A673 (cell line): Measurements from ENCODE around the gene GPR34. TPM values are rescaled to one million over a fixed set of nuclear protein-coding genes. Genes with fewer than 3 reads are reported as not detected.

ENCODE experiments used
- BruUV-seq: library from RNA; stranded (reverse); fragments of 400-500 nt; replicated peaks from 2 replicates; lab custom pipeline; 2021; lab: Mats Ljungman, UMichigan
- CTCF ChIA-PET: fragments of 300-600 bp; sonication (Branson Sonifier 250); formaldehyde crosslinking; loops from one replicate; lab custom pipeline; 2022; ENCODE audit warnings: antibody characterized with exemption; lab: Charles Lee
- POLR2A ChIA-PET: fragments of 300-600 bp; sonication (Branson Sonifier 250); formaldehyde crosslinking; loops from one replicate; lab custom pipeline; 2022; ENCODE audit warnings: antibody characterized with exemption; ENCODE audit not compliant: low non-redundant PET; lab: Charles Lee
- DNase-seq: peaks from one replicate; pipeline ENCODE4 v3.0.0-alpha.2; 2015; ENCODE audit warnings: low spot score
- H3K27ac ChIP-seq: fragments of 200-600 bp; sonication (generic); 2 replicates; pipeline ENCODE4 v1.5.1; 2016; ENCODE audit warnings: mixed run types, low read depth, mild to moderate bottlenecking, mixed read lengths, antibody characterized with exemption, low read length; ENCODE audit not compliant: poor library complexity, severe bottlenecking
- H3K27me3 ChIP-seq: fragments of 200-600 bp; sonication (generic); replicated peaks from 2 replicates; pipeline ENCODE4 v1.6.1; 2017; ENCODE audit warnings: mixed run types, low read depth, mild to moderate bottlenecking, mixed read lengths, antibody characterized with exemption, low read length; ENCODE audit not compliant: insufficient read depth, poor library complexity
- H3K36me3 ChIP-seq: fragments of 200-600 bp; sonication (generic); 2 replicates; pipeline ENCODE4 v1.6.1; 2016; ENCODE audit warnings: mixed run types, mild to moderate bottlenecking, mixed read lengths, antibody characterized with exemption, low read length; ENCODE audit not compliant: insufficient read depth, poor library complexity, severe bottlenecking
- H3K4me1 ChIP-seq: fragments of 200-600 bp; sonication (generic); 2 replicates; pipeline ENCODE4 v1.6.1; 2017; ENCODE audit warnings: mixed run types, mild to moderate bottlenecking, mixed read lengths, antibody characterized with exemption, low read length; ENCODE audit not compliant: insufficient read depth, poor library complexity, severe bottlenecking
- H3K4me3 ChIP-seq: fragments of 200-600 bp; sonication (generic); 2 replicates; pipeline ENCODE4 v1.5.1; 2016; ENCODE audit warnings: low read depth, mixed run types, mild to moderate bottlenecking, mixed read lengths, low read length; ENCODE audit not compliant: poor library complexity, severe bottlenecking
- H3K9me3 ChIP-seq: fragments of 200-600 bp; sonication (generic); 2 replicates; pipeline ENCODE4 v1.6.1; 2016; ENCODE audit warnings: mixed run types, low read depth, mild to moderate bottlenecking, mixed read lengths, antibody characterized with exemption, low read length; ENCODE audit not compliant: poor library complexity, severe bottlenecking
- CTCF ChIP-seq: fragments of 300-800, 200-600 bp; sonication (generic); conservative IDR thresholded peaks from 2 replicates; pipeline ENCODE4 v1.5.1; 2017; ENCODE audit warnings: low read depth, mild to moderate bottlenecking, antibody characterized with exemption, low read length, moderate library complexity, mixed read lengths
- EZH2 ChIP-seq: fragments of 200-600 bp; sonication (generic); IDR thresholded peaks from 2 replicates; pipeline ENCODE4 v1.6.1; 2017; ENCODE audit warnings: borderline replicate concordance, low read depth, mild to moderate bottlenecking, mixed read lengths, antibody characterized with exemption, low read length; ENCODE audit not compliant: poor library complexity, severe bottlenecking
- intact Hi-C: fragments of 100-400 bp; cut with micrococcal nuclease; formaldehyde crosslinking; loops from one replicate; pipeline ENCODE4 v1.10.0; 2022; ENCODE audit not compliant: unreplicated experiment
- total RNA-seq: library from RNA; stranded (reverse); gene quantifications from 2 replicates; pipeline ENCODE4 v1.2.3, GENCODE V29; 2021

GPR34 gene
- total RNA-seq, 1 experiment from 2014 or later = not detected

- no TSS peak for BruUV-seq
- TF ChIP-seq CTCF (no peak), EZH2 (no peak)
- intact Hi-C loops = no loop called here
- ChIA-PET POLR2A (no interaction called here), CTCF (no interaction called here)
- Histone ChIP-seq H3K9me3 (peaks cover 4% of the 10 kb centered on the region), H3K27ac (no peak overlapping the region), H3K36me3 (no peaks in the 10 kb centered on the region), H3K4me1 (no peaks in the 10 kb centered on the region), H3K4me3 (no peak overlapping the region), H3K27me3 (no peaks in the 10 kb centered on the region)
- no peak for DNase-seq
Observed at GRCh38 chrX:41720125-41720779, 31.5 kb downstream of the GPR34 start.

- POLR2A ChIA-PET = no interaction called here
- Histone ChIP-seq H3K27ac (no peak overlapping the region), H3K4me1 (no peaks in the 10 kb centered on the region), H3K9me3 (peaks cover 4% of the 10 kb centered on the region), H3K4me3 (no peak overlapping the region), H3K36me3 (no peaks in the 10 kb centered on the region), H3K27me3 (no peaks in the 10 kb centered on the region)
- CTCF ChIA-PET = no interaction called here
- TF ChIP-seq EZH2 (no peak), CTCF (no peak)
- no TSS peak for BruUV-seq
- DNase-seq = no peak
- intact Hi-C loops = no loop called here
Observed at GRCh38 chrX:41721590-41721989, 32.8 kb downstream of the GPR34 start.

DNA sequence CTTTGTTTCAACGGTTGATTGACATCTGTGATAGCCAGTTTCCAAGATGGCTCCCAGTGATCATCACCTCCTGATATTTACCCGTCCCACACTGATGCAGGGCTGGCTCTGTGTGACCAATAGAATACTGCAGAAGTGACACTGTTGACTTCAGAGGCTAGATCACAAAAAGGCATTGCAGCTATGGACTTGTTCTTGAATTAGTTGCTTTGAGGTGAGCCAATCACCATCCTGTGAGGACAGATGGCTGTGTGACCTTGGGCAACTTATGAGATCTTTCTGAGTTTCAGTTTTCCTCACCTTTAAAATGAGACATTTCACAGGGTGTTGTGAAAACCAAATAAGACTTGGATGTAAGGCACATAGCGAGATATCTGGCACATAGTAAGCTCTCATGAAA is 33.4 kb downstream of the GPR34 start:
- intact Hi-C loops = no loop called here
- Histone ChIP-seq H3K27ac (no peak overlapping the region), H3K4me3 (no peak overlapping the region), H3K9me3 (peaks cover 4% of the 10 kb centered on the region), H3K4me1 (no peaks in the 10 kb centered on the region), H3K36me3 (no peaks in the 10 kb centered on the region), H3K27me3 (no peaks in the 10 kb centered on the region)
- DNase-seq = no peak
- no TSS peak for BruUV-seq
- CTCF ChIA-PET = no interaction called here
- POLR2A ChIA-PET = interaction anchor here (0.6 kb wide), 1 partner anchor 45 kb away, joined by 6 read pairs; no protein-coding TSS in a partner anchor
- TF ChIP-seq EZH2 (no peak), CTCF (no peak)
